Measurements from ENCODE around the gene KCNQ1. TPM values are rescaled to one million over a fixed set of nuclear protein-coding genes. Genes with fewer than 3 reads are reported as not detected.

KCNQ1 gene
- total RNA-seq, 1 donor from 2014 or later, result 0.13 TPM

DNA sequence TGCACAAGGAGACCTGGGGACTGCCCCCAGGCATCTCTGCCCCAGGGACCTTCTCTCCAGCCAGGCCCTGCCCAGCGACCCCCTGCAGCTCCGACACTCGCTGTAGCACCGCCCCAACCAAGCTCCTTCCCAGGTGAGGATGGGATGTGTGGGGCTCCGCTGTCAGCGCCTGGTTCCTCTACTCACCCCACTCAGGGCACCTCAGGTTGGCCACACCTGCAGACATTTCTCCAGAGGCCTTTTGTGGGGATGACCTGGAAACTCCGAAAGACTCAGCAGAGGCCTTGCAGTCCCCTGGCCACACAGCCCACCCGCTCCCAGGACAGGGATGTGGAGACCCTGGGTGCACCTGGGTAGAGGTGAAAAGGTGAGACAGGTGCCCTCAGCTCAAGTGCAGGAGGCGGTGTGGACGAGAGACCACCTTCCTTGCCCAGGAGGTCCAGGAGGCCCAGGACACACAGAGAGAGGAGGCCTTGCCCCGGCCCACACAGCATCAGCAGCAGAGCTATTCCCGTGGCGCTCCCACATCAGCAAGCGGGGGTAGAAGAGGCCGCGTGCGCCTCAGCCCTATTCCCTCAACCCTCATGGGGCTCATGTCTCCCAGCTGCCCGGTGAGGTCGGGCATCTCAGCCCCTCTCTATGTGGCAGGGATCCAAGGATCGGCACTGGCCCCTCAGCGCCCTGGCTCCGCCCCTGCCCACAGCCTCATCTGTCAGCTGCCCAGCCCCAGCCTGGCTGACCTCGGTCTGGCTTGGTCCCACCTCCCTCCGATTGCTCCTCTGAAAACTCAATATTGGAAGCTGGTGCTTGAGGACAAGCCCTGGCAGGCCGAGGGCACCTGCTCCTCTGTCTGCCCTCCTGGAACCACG lies 21.4 kb upstream of the KCNQ1 start:
- DNase-seq (ENCODE audit: low read depth in 2 of 2), result no peak

DNA sequence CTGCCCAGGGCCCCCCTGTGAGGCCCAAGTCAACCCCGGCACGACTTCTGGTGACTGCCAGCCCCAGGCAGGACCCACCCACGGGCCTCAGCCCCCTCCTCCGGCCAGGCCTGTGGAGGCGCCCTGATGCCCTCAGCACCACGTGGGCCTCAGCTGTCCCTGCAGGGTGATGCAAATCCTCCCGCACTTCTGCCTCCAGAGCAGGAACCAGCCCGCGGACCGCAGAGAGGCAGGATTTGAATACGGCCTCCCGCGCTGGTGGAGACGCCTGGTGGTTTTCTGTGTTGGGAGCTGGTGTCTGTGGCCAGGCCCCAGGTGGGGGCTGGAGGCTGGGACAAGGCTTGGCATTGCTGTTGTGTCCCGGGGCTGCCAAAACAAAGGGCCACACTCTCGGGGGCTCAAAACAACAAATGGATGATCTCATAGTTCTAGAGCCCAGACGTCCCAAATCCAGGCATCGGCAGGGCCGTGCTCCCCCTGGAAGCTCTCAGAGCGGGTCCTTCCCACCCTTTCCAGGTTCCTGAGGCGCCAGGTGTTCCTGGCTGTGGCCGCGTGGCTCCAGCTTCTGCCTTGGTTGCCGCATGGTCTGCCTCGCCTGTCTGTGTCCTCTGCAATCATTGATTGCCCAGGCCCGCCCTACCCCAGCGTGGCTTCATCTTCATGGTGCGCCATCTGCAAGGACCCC lies 19.9 kb upstream of the KCNQ1 start:
- no peak for DNase-seq (ENCODE audit: low read depth in 2 of 2)

DNA sequence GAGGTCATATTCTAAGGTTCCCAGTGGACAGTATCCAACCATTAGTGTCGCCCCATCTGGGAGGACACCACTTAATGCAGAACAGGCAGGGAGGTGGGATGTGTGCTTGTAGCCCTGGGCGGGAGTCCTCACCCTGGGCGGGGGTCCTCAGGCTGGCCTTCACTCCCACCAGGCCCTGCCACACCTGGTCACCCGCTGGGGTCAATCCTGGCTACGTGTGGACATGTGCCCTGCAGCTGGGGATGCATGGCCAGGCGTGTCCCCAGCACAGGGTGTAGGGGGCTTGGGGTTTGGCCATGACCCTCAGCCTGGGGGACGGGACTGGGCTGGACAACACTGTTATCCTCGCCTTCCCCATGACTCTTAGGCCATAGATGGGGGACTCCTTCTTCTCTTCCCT lies 19.3 kb upstream of the KCNQ1 start:
- no peak for DNase-seq (ENCODE audit: low read depth in 2 of 2)

DNA sequence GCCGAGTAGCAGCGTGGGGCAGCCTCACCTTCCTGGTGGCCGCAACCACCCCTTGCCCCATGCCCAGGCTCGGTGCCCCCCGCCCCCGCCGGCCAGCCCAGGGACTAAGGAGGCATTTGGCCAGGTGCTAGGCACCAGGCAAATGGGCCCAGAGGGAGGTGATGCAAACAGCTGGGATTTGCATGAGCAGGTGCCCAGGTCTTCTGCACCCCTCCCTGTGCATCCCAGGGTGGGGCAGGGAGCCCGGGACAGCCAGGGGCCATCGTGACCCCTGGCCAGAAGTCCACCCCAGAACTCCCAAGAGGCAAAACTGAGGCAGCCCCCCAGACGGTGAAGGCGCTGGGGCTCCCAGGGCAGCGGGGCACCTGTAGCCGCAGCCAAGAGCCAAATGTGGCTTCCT lies 18.6 kb upstream of the KCNQ1 start:
- DNase-seq (ENCODE audit: low read depth in 2 of 2), result no peak

DNA sequence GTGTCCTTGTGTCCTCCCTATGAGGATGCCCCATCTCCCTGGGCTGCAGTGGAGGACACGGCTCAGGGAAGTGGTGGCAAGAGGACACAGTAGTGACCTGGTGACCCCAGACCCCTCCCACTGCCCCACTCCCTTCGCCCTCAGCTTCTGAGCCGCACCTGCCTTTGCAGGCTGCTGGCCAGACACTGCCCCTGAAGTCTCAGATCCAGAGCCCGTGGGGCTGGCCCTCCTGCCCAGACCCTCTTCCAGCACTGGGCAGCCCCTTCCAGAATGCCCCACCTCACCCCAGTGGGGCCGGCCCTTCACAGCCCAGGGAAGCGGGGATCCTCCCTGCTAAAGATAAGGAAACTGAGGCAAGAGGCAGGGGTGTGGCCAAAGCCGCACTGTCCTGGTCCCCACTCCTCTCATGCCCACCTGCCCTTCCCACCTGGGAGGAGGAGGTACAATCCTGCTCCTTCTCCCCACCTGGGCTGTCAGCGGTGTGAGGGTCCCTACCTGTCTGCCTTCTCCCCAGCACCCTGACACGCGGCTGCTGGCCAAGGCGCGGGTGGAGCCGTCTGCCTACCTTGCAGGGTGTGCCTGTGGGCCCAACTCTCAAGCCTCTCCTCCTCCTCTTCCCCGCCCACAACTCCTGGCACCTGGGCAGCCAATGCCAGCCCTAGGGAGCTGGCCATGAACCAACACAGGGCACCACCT lies 17.8 kb upstream of the KCNQ1 start:
- no peak for DNase-seq (ENCODE audit: low read depth in 2 of 2)

DNA sequence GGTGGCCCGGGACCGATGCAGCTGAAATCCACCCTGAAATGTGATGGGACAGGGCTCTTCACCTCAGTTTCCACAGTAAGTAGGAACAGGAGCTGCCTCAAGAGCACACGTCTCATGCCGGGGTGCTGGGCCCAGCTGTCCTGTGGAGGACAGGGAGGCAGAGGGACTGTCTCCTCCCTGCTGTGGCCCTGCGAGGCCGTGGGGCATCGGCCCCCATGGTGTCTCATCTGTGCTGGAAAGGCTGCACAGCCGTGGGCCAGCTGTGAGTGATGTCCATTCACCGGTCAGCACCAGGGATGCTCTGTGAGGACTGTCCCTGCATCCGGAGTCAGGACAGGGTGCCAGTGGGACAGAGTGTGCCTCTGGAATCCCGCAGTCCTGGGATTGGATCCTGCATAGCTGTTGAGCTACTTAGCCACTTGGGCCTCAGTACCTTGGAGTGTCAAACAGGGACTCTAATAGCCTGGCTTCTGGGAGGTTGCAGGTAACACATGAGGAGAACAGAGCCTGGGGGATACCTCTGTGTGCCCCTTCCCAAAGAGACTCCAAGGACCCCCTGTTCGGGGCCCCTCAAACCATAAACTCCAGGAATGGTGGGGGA lies 17.0 kb upstream of the KCNQ1 start:
- no peak for DNase-seq (ENCODE audit: low read depth in 2 of 2)

DNA sequence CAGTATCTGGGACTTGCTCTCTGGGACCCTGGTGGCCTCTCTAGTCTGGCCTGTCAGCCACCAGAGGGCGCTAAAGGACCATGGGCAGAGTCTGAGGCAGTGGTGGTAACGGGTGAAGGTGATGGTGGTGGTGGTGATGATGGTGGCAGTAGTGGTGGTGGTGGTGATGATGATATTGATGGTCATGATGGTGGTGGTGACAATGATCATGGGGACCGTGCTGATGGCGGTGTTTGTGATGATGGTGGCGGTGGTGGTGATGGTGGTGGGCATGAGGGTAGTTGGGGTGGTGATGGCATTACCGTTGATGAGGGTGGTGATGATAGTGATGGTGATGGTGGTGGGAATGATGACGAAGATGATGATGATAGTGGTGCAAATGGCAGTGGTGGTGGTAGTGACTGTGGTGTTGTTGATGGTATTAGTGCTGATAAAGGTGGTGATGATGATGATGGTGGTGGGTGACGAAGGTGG lies 16.4 kb upstream of the KCNQ1 start:
- peak; percentile 40 to 62 for DNase-seq (ENCODE audit: low read depth in 2 of 2)

DNA sequence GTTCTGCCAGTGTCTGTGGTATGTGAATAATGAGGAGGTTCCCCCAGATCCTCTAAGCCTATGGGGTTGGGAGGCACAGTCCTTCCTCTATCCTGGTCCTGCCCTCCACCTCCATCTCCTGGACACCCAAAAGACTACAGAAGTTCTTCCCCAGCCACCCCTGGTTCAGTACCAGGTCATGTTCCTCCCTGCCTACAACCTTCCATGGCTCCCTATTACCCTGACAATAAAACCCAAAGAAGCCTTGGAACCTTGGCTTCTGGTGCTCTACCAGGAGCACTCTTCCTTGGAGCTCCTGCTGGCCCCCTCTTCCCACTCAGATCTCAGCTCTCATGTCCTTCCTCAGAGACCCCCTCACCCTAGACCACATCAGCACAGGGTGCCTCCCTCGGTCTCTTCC lies 13.4 kb upstream of the KCNQ1 start:
- DNase-seq (ENCODE audit: low read depth in 2 of 2), result no peak

DNA sequence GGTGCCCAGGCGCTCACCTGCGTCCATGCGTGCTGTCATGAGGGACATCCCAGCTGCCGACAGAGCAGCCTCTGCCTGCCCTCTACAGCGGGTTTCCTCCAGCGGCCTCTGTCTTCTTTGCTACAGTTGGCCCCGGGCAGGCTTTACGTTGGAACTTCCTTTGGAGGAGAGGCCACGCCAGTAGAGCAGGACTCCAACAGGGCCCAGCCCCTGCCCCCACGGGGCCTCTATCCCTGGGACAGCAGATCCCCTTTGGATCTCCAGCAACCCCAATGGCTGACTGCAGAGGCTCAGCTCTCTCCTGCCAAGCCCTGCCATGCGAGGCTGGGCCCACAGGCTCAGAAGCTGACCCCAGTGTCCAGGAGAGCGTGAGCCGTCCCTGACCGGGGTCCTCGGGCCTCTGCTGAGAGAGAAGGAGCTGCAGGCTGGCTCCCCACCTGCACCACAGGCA lies 12.6 kb upstream of the KCNQ1 start:
- no peak for DNase-seq (ENCODE audit: low read depth in 2 of 2)

DNA sequence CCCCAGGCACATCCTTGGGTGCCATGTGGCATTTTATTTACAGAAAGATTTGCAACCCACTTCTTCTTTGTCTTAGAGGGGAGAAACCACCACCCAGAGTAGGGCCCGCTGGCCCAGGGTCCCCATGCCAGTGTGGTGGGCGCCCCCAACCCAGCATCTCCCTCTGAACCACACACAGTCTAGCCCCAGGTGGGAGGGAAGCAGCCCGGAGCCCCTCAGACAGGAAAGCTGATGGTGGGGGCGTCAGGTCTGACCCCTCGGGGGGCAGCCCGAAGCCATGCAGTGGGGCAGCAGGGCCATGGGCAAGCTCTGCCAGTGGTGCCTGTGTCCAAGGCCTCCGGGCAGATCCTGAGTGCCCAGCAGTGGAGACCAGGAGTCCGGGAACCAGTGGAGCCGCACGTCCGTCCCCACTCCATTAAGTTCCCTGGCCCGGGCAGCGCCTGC lies 12.2 kb upstream of the KCNQ1 start:
- DNase-seq (ENCODE audit: low read depth in 2 of 2), result no peak

DNA sequence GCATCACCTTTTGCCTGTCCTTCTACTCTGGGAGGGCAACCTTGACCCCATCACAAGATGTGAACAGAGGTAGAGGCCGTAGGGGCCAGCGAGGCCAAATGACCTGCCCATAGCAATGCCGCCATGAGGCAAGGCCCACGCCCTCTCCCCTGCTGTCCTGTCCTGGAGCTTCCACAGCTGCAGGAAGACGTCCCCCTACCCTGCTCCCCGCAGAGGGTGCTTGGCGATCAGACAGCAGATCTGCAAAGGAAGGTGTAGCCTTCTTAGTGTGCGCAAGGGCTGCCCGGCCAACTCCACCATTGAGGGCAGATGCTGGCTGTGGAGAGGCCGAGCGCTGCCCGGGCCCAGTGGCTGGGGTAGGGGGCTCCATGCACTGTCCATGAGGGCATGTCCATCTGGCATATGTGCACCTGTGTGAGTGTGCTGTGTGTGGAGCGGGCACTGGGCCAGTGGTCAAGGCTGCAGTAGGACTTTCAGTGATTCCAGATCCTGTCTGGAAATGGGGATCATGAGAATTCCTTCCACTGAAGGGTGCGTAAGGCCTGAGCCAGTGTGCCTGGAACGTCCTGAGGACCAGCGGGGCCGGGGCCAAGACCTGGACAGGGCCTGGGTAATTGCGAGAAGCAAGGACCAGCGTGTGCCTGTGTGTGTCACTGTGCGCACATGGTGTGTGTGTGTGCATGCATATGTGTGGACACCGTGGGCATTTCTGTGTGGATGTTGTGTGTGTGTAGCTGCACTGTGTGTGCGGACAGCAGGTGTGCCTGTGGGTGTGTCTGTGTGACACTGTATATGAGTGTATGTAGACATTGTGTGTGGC lies 11.5 kb upstream of the KCNQ1 start:
- DNase-seq (ENCODE audit: low read depth in 2 of 2), result no peak

DNA sequence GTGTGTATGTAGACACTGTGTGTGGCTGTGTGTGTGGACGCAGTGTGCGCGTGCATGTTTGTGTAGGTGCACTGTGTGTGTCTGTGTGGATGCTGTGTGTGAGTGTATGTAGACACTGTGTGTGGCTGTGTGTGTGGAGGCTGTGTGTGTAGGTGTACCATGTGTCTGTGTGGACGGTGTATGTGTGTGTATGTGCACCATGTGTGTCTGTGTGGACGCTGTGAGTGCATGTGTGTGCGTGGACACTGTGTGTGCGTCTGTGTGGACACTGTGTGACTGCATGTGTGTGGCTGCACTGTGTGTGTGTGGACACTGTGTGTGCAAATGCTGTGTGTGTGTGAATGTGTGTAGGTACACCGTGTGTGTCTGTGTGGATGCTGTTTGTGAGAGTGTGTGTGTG lies 10.8 kb upstream of the KCNQ1 start:
- DNase-seq (ENCODE audit: low read depth in 2 of 2), result no peak

DNA sequence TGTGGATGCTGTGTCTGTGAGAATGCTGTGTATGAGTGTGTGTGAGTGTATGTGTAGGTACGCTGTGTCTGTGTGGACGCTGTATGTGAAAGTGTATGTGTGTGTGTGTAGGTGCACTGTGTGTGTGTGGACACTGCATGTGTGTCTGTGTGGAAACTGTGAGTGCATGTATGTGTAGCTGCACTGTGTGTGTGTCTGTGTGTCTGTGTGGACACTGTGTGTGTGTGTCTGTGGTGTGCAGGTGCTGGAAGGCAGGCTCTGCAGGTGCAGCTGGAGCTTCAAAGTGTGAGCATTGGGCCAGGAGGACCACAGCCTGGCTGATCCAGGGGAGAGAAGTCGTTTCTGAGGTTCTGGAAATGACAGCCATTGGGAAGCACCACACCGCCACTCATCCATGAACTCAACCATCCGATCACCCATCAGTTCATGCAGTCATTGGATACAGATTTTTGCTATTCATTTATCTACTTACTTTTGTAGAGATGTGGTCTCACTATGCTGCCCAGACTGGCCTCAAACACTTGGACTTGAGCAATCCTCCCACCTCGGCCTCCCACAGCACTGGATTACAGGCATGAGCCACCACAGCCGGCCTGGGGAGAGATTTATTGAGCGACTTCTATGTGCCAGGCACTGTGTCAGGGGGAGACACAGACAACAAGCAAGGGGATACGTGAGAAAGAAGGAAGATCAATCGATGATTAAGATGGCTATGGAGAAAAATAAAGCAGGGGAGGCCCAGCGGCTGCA lies 10.1 kb upstream of the KCNQ1 start:
- DNase-seq (ENCODE audit: low read depth in 2 of 2), result no peak

DNA sequence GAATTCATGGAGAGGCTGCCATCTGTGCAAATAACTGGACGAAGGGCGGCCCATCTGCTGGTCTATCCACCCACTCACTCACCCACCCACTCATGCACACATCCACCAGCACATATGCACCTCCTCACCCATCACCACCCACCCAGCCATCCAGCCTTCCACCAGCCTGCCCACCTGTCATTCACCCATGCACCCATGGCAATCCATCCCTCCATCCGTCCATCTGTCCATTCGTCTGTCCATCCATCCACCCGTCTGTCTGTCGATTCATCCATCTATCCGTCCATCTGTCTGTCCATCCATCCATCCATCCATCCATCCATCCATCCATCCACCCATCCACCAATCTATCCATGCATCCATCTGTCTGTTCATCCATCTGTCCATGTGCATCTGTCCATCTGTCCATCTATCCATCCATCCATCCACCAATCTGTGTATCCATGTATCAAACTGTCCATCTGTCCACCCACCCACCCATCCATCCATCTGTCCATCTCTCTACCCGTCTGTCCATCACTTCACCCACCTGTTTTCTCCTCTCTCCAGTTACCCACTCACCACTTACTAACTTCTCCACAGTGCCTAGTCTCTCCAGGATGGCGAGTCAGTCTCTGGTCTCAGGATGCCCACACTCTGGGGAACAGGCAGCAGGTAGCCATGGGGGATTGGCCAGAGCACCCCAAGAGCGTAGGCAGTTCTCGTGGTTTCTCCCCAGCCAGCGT lies 9.4 kb upstream of the KCNQ1 start:
- no peak for DNase-seq (ENCODE audit: low read depth in 2 of 2)

DNA sequence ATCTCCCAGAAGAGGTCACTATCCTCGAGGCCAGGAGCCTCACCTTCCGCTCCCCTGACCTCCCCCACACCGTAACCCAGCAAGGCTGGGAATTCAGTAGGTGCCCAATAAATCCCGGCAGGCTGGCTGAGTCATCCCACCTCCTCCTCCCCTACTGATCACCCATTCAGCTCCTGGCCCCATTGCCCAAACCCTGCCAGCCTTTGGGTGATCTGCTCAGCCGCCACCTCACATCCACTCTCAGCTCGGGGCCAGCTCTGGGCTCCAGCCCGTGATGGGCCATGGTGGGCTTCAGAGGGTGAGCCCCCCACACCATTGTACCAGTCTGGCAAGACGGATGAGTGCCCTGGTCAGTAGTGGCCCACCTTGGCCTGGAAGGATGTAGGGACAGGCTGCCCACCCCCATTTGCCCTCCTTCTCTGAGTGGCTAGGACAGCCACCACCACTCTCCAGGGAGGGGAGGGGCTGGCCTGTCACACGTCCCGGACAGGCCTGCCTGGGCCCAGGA lies 8.7 kb upstream of the KCNQ1 start:
- no peak for DNase-seq (ENCODE audit: low read depth in 2 of 2)

DNA sequence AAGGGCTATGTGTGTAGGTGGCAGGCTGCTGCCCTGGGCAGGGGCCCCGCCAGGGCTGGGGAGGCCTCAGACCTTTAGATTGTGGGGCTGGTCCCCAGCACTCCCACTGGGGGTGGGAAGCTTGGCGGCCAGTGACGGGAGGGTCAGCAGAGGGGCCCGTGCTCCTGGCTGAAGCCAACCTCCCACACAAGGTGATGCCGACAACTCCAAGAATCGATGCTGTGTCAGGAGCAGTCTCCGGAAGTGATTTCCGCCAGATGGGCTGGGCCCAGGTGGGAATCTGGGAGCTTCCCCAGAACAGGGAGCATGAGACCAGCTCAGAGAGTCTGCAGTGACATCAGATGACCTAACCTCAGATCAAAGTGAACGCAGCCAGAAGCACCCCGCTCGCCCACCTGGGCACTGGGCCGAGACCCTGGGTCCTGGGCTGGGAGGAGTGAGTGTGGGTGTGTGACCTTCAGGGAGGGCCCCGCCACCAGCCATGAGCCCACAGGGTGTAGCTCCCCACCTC lies 8.2 kb upstream of the KCNQ1 start:
- no peak for DNase-seq (ENCODE audit: low read depth in 2 of 2)

DNA sequence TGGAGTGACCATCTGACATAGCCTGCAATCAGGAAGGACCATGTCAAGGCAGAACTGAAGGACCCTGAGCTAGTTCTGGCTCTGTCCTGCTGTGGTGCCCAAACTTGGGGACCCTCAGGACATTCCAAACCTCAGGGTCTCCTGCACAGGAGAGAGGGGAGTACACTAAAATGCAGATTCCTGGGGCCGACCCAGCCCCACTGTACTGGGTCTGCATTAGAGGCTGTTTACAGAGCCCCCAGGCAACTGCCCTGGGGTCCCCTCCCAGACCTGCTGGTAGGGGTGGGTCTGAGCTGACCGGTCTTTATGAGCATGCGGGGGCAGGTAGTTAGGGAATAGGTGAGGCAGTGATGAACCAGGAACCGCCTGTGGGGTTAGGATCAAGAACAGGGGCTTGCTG lies 7.3 kb upstream of the KCNQ1 start:
- no peak for DNase-seq (ENCODE audit: low read depth in 2 of 2)

DNA sequence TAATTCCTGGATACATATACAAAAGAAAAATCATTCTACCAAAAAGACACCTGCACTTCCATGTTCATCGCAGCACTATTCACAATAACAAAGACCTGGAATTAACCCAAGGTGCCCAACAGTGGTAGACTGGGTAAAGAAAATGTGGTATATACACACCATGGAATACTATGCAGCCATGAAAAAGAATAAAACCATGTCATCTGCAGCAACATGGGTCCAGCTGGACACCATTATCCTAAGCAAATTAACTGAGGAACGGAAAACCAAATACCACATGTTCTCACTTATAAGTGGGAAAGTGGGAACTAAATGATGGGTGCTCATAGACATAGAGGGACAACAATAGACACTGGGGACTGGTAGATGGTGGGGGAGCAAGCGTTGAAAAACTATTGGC lies 5.0 kb upstream of the KCNQ1 start:
- DNase-seq (ENCODE audit: low read depth in 2 of 2), result no peak

DNA sequence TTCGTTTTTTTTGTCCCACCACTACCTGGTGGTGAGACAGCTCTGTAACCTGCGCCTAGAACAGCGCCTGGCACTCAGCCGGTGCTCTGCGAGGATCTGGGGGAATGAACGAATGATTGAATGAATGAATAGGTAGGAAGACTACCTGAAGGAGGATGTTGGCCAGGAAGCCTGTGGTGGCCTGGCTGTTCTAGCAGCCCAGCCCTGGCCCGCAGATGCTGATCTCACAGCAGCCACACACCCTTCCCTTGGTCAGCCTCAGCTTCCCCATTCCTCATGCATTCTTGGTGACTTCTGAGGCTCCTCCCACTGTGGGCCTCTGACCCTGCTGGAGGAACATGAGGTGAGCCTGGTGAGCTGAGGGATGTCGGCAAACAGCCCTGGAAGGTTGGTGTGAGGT lies 4.2 kb upstream of the KCNQ1 start:
- no peak for DNase-seq (ENCODE audit: low read depth in 2 of 2)

Measured in dermis microvascular lymphatic vessel endothelial cell (primary cell).